GM18511 (cell line): ENCODE results near the gene SCD.

Experiments used
- ATAC-seq: cut with Tn5 transposase; IDR thresholded peaks from one replicate; pipeline ENCODE4 v1.9.1; 2021; ENCODE audit warnings: mild to moderate bottlenecking, moderate library complexity; ENCODE audit not compliant: unreplicated experiment

Gene SCD

DNA sequence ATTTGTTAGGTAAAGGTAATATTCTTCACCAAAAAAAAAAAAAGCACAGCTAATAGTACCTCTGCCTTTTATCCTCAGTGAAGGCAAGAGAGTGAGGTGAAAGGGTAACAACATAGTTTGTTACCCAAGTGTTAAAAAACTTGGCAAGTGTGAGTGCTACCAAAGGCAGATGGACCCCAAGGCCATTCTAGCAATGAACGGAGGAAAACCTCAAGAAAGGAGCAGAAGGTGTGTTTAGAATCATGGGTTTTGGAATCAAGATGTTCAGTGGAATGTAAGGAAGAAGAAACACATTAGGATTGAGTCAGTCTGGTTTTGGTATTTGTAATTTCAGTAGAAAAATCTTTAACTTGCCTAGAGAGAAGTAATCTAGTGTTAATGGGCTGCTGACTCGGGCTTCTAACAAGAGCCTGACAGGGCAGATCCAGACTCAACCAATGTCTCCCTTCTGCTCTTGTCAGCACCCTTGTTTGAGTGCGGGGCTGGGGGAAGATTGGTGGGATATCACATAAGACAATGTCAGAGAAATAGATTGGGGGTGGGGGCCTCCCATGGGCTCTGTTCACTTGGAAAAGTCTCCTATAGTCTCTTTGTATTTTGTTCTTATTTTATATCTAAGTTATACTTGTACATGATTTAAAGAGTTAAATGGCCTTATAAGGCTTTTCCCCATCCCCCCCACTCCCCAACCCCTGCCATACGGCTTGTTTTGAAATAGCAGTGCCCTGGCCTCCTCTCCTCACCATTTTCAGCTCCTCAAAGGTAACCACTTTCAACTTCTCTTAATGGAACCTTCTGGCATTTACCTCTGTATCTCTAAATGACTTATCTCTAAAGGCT lies 44.4 kb downstream of the SCD start:
- no peak for ATAC-seq

DNA sequence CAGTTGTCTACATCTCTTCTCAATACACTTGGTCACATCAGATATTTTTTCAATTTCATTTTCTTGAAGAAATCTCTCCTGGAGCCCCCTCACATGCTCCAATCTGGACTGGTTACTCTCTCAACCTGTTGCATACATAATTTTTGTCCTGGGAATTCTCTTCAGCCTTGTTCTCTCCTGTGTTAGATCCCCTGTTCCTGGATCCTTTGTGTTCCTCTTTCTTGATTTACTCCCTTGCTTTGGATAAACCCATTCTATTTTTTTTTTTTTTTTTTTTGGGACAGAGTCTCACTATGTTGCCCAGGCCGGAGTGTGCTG lies 45.6 kb downstream of the SCD start:
- ATAC-seq = no peak

DNA sequence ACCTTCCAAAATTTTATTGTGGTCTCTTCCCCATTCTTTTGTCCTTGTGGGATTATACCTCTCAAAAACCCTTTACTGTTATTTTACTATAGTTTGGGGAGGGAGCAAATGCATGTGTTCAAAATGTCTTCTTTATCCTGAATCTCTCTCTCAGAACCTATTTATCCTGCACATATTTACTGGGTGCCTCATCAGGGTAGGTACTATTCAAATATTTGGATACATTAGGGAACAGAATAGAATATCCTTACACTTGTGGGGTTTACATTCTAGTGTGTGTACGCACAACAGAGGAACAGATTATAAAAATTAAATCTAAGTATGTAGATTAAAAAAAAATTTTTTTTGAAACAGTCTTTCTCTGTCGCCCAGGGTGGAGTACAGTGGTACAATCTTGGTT lies 48.6 kb downstream of the SCD start:
- no peak for ATAC-seq

DNA sequence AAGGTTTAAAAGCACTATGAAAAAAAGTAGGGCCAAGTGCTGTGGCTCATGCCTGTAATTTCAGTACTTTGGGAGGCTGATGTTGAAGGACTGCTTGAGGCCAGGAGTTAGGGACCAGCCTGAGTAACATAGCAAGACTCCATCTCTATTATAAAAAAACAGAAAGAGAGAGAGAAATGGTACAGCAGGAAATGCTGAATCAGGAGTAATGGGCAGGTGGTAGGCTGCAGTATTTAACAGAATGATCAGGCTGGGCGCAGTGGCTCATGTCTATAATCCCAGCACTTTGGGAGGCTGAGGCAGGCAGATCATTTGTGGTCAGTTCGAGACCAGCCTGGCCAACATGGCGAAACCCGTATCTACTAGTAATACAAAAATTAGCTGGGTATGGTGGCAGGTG lies 49.6 kb downstream of the SCD start:
- no peak for ATAC-seq

DNA sequence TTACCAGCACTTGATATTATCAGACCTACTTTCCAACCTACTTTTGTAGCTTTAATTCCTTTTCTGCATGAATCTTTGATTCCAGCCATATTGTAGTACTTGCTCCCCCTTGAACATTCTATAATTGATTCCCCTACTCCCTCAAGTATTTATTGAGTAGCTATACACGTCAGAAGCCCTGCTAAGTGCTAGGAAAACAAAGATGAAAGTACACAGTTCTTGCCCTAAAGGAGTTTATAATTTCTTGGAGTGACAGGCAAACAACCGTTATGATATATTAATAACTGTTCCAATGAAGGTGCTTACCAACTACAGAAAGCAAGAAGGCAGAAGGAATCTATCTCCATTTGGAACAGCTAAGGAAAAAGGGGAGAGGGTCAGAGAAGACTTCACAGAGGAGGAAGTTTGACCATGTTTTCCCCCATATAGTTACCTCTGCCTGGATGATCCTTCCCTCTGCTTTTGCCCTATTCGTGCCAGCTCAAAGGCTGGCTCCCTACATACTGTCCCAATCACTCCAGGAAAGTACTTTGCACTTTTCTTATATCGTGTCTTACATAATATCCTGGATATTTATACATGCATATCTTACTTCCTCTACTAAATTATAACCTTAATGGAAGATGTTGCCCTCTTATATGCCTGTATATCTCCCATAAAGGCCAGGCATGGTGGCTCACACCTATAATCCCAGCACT lies 54.7 kb downstream of the SCD start:
- ATAC-seq = no peak

DNA sequence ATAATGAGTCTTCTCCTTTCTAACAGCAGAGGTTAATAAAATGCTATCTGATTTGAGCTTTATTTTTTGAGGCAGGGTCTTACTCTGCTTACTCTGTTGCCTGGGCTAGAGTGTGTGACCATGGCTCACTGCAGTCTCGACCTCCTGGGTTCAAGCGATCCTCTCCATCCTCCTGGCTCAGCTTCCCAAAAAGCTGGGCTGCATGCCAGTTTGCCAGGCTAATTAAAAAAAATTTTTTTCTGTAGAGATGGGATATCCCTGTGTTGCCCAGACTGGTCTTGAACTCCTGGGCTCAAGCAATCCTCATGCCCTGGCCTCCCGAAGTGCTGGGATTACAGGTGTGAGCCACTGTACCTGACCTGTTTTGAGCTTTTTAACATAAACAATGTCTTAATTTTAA lies 56.7 kb downstream of the SCD start:
- no peak for ATAC-seq

DNA sequence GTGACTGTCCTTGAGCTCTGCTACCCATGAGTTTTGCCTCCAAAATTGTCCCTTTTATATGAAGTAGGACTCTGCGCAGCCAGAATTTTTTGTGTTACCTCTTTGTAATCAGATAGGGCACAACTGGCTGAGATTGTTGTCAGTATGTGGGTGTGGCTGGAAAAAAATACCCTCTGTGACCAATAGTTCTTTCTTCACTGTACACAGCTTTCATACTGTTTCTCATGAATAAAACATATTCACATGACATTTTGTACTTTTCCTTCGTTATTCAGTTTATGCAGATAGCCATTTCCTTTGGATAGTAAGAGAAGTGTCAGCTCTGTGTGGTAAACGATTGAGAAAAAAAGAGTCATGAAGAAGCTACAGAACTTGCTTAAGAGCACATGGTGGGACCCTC lies 66.1 kb downstream of the SCD start:
- ATAC-seq = no peak
